WTC11 (cell line): ENCODE data around the gene ERC2.

ENCODE experiments used
- CTCF ChIP-seq: fragments of 200-600 bp; IDR thresholded peaks from 2 replicates; pipeline ENCODE4 v1.8.0; 2022; ENCODE audit warnings: antibody characterized with exemption
- E2F5 ChIP-seq: sonication (generic); formaldehyde crosslinking; IDR thresholded peaks from 2 replicates; pipeline ENCODE4 v1.8.1; 2022; ENCODE audit warnings: mild to moderate bottlenecking, moderate library complexity, missing genetic modification reagents
- ETV6 ChIP-seq: sonication (generic); formaldehyde crosslinking; IDR thresholded peaks from 2 replicates; pipeline ENCODE4 v1.8.1; 2022; ENCODE audit warnings: mild to moderate bottlenecking, missing genetic modification reagents
- FOXJ3 ChIP-seq: sonication (generic); formaldehyde crosslinking; IDR thresholded peaks from 2 replicates; pipeline ENCODE4 v1.9.0; 2021; ENCODE audit warnings: missing genetic modification reagents, mild to moderate bottlenecking, borderline replicate concordance
- JUN ChIP-seq: sonication (generic); formaldehyde crosslinking; IDR thresholded peaks from 2 replicates; pipeline ENCODE4 v1.8.0; 2023; ENCODE audit warnings: mild to moderate bottlenecking, missing genetic modification reagents
- KAT7 ChIP-seq: sonication (generic); formaldehyde crosslinking; IDR thresholded peaks from 2 replicates; pipeline ENCODE4 v1.8.1; 2023; ENCODE audit warnings: missing genetic modification reagents, mild to moderate bottlenecking, borderline replicate concordance
- PRDM15 ChIP-seq: sonication (generic); formaldehyde crosslinking; IDR thresholded peaks from 2 replicates; pipeline ENCODE4 v1.8.0; 2022; ENCODE audit warnings: missing genetic modification reagents
- SP1 ChIP-seq: sonication (generic); formaldehyde crosslinking; conservative IDR thresholded peaks from 2 replicates; pipeline ENCODE4 v1.8.1; 2022; ENCODE audit warnings: missing genetic modification reagents
- TEAD1 ChIP-seq: sonication (generic); formaldehyde crosslinking; IDR thresholded peaks from 2 replicates; pipeline ENCODE4 v1.8.0; 2022; ENCODE audit warnings: mild to moderate bottlenecking, missing genetic modification reagents
- TEAD4 ChIP-seq: sonication (generic); formaldehyde crosslinking; IDR thresholded peaks from 2 replicates; pipeline ENCODE4 v1.8.0; 2022; ENCODE audit warnings: mild to moderate bottlenecking, missing genetic modification reagents
- ZNF232 ChIP-seq: sonication (generic); formaldehyde crosslinking; IDR thresholded peaks from 2 replicates; pipeline ENCODE4 v1.8.0; 2022; ENCODE audit warnings: mild to moderate bottlenecking, missing genetic modification reagents

DNA sequence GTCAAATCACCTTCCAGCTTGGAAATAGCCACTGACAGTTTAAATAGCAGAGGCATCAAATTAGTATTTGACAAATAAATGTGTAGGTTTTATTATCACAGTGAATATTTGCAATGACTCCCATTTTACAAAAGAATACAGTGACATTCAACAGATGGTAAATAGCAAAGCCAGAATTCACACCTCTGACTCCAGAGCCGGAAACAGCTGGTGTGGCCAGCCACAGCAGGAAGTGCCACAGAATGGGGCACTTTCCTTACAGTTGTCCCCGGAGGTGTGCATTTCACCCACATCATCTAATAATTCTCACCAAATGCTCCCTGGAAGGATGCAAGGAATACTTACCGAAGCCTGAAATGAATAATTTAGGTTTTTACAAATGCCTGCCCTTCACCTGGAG, 685.5 kb downstream of the ERC2 start:
- no peak for TF ChIP-seq CTCF
- no peak for TF ChIP-seq TEAD4 (CRISPR knock-in tag)
- no peak for TF ChIP-seq ETV6 (CRISPR knock-in tag)
- no peak for TF ChIP-seq FOXJ3 (CRISPR knock-in tag)
- no peak for TF ChIP-seq SP1
- TF ChIP-seq TEAD1, result no peak
- TF ChIP-seq KAT7, result no peak
- no peak for TF ChIP-seq ZNF232 (CRISPR knock-in tag)
- TF ChIP-seq PRDM15 (CRISPR knock-in tag), result no peak
- no peak for TF ChIP-seq E2F5
- TF ChIP-seq JUN (CRISPR knock-in tag), result no peak
